ENCODE measurements around the gene PADI4. TPM values are rescaled to one million over a fixed set of nuclear protein-coding genes. Genes with fewer than 3 reads are reported as not detected.

Gene PADI4
- total RNA-seq, 2 donors from 2014 or later, result not detected

DNA sequence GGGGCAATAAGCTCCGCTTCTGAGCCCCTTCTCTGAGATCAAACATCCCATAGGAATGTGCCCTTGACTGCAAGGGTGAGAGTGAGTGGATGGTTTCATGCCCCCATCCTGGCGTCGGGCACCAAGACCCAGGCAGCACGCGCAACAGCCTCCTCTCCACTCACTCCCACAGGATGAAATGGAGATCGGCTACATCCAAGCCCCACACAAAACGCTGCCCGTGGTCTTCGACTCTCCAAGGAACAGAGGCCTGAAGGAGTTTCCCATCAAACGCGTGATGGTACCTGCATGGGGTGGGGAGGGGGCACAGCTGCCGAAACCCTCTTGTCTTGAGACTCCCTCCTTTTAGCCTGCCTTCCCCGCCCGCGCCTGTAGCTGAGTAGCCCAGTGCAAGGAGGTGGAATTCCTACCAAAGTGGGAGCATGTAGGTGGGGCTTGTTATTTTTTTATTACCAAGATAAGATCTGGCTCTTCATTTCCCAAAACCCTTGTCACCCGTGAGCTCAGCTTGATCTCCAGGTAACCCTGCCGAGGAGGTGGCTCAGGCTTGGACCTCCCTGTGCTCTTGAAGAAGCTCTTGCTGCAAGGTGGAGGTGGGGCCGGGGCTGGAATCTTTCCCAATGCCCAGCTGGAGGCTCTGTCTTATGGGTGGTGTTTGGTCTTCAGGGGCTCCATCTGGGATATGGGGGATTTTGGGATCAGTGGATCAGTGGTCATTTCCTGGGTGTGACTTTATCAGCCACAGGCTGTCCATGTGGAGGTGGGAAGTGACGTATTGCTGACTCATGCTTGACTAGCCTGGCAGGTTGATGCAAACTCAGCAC is 40.0 kb downstream of the PADI4 start:
- H3K27ac ChIP-seq, result no peak overlapping the region
- no peaks in the 10 kb centered on the region for H3K4me1 ChIP-seq
- ATAC-seq (no peak), DNase-seq (no peak)
- no peaks in the 10 kb centered on the region for H3K27me3 ChIP-seq
- 60 to 66% methylated on average over 14 to 19 of the region's 19 CpGs for WGBS, 2 donors
- no peak for TF ChIP-seq POLR2A (IDR thresholded peaks at IDR 0.05)
- TF ChIP-seq, protein P1, sequence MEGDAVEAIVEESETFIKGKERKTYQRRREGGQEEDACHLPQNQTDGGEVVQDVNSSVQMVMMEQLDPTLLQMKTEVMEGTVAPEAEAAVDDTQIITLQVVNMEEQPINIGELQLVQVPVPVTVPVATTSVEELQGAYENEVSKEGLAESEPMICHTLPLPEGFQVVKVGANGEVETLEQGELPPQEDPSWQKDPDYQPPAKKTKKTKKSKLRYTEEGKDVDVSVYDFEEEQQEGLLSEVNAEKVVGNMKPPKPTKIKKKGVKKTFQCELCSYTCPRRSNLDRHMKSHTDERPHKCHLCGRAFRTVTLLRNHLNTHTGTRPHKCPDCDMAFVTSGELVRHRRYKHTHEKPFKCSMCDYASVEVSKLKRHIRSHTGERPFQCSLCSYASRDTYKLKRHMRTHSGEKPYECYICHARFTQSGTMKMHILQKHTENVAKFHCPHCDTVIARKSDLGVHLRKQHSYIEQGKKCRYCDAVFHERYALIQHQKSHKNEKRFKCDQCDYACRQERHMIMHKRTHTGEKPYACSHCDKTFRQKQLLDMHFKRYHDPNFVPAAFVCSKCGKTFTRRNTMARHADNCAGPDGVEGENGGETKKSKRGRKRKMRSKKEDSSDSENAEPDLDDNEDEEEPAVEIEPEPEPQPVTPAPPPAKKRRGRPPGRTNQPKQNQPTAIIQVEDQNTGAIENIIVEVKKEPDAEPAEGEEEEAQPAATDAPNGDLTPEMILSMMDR (IDR thresholded peaks at IDR 0.05), result no peak
- H3K36me3 ChIP-seq (replicated peaks in 1 of 2; ENCODE audit: insufficient read depth in 1 of 2, low read depth in 2 of 2), result no peaks in the 10 kb centered on the region
- H3K9me3 ChIP-seq, result no peaks in the 10 kb centered on the region
- intact Hi-C loops (cut with DNase I), result no loop called here
- H3K4me3 ChIP-seq, result no peak overlapping the region

DNA sequence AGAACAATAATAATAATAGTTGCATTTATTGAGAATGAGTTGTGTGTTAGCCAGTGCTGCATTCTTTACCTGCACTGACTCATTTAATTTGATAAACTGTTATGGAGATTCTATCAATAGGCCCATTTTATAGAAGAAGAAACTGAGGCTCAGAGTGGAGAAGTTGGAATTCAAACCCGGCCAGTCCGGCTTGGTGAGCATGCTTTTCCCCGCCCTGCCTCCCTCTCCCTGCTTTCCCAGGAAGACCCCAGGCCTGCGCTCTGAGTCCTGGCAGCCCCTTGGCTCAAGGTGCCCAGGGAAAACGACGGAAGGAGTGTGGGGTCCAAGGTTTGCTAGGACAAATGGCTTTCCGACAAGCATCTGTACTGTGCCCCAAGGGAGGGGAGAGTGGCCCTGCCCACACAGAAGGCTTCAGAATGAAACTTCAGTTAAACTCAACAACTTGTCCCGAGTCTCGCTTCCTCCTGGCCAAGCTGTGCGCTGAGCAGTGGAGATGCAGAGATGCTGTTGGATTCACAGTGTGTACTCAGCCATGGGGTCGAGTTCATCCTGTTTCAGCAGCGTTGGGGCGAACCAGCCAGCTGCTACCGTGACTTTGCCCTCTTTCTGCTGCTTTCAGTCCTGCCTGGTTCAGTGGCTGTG is 40.7 kb downstream of the PADI4 start:
- Histone ChIP-seq H3K4me3 (no peak overlapping the region), H3K27me3 (no peaks in the 10 kb centered on the region), H3K4me1 (no peaks in the 10 kb centered on the region), H3K36me3 (replicated peaks in 1 of 2; ENCODE audit: insufficient read depth in 1 of 2, low read depth in 2 of 2) (no peaks in the 10 kb centered on the region), H3K9me3 (no peaks in the 10 kb centered on the region), H3K27ac (no peak overlapping the region)
- no peak for TF ChIP-seq POLR2A (IDR thresholded peaks at IDR 0.05)
- TF ChIP-seq, protein P1 (IDR thresholded peaks at IDR 0.05), result no peak
- intact Hi-C loops (cut with DNase I), result no loop called here
- DNase-seq (no peak), ATAC-seq (no peak)
- WGBS, 2 donors, result 54 to 74% methylated on average over 11 to 14 of the region's 14 CpGs

DNA sequence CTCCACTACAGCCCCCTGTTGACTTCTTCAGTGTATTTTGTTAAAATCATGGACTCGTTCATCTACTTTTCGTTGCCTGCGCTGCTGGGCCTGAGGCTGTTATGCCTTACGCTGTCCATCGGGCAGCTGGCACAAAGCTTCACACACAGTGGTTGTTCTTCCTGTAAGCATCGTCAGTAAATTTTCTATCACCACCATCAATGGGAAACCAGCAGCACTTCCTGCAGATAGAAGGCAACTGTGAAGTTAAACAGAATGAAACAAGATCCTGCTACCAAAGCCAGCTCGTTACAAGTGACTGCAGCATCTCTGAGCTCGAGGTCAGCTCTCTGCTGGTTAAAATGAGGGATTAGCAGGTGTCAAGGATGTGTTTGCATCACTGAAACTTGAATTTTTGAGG is 42.1 kb downstream of the PADI4 start:
- no peak for DNase-seq
- no peaks in the 10 kb centered on the region for H3K4me1 ChIP-seq
- H3K4me3 ChIP-seq, result no peak overlapping the region
- ATAC-seq, result no peak
- no peaks in the 10 kb centered on the region for H3K36me3 ChIP-seq (replicated peaks in 1 of 2; ENCODE audit: insufficient read depth in 1 of 2, low read depth in 2 of 2)
- TF ChIP-seq POLR2A (IDR thresholded peaks at IDR 0.05), result no peak
- H3K9me3 ChIP-seq, result no peaks in the 10 kb centered on the region
- WGBS, 2 donors, result 67% methylated on average over 8 of the region's 8 CpGs; no CpG with 5 or more reads in 1 of the 2 donors
- intact Hi-C loops (cut with DNase I), result no loop called here
- no peaks in the 10 kb centered on the region for H3K27me3 ChIP-seq
- H3K27ac ChIP-seq, result no peak overlapping the region

DNA sequence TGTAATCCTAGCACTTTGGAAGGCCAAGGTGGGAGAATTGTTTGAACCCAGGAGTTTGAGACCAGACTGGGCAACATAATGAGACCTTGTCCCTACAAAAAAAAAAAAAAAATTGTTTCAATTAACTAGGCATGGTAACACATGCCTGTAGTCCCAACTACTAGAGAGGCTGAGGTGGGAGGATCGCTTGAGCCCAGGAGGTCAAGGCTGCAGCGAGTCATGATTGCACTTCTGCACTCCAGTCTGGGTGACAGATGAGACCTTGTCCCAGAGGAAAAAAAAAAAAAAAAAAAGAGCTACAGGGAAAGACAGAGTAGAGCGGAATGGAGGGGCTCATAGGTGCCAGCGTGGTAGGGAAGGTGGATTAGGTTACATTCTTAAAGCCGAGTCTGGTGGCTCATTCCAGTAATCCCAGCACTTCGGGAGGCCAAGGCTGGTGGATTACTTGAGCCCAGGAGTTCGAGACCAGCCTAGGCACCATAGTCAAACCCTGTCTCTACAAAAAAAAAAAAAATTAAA is 43.0 kb downstream of the PADI4 start:
- no peak overlapping the region for H3K27ac ChIP-seq
- H3K9me3 ChIP-seq, result no peaks in the 10 kb centered on the region
- TF ChIP-seq, protein P1 (IDR thresholded peaks at IDR 0.05), result no peak
- intact Hi-C loops (cut with DNase I), result no loop called here
- H3K4me1 ChIP-seq, result no peaks in the 10 kb centered on the region
- no peak overlapping the region for H3K4me3 ChIP-seq
- ATAC-seq, result no peak
- WGBS, 2 donors, result 63 to 77% methylated on average over 5 to 7 of the region's 7 CpGs
- no peaks in the 10 kb centered on the region for H3K36me3 ChIP-seq (replicated peaks in 1 of 2; ENCODE audit: insufficient read depth in 1 of 2, low read depth in 2 of 2)
- no peak for DNase-seq
- H3K27me3 ChIP-seq, result no peaks in the 10 kb centered on the region

DNA sequence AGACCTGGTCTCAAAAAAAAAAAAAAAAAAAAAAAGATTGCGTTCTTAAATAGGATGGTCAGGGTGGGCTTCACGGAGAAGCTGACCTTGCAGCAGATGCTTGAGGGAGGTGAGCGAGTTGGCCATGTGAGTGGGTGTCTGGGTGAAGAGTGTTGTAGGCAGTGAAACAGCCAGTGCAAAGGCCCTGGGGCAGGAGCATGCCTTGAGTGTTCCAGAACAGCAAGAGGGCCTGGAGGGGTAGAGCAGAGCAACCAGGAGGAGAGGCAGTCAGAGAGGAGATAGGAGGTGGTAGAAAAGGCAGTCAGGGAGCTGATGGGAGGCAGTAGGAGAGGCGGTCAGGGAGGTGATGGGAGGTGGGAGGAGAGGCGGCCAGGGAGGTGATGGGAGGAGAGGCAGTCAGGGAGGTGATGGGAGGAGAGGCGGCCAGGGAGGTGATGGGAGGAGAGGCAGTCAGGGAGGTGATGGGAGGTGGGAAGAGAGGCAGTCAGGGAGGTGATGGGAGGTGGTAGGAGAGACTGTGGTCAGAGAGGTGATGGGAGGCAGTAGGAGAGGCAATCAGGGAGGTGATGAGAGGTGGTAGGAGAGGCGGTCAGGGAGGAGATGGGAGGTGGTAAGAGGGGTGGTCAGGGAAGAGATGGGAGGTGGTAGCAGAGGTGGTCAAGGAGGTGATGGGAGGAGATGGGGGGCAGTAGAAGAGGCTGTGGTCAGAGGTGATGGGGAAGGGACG is 43.8 kb downstream of the PADI4 start:
- ATAC-seq (no peak), DNase-seq (no peak)
- intact Hi-C loops (cut with DNase I), result no loop called here
- Histone ChIP-seq H3K9me3 (no peaks in the 10 kb centered on the region), H3K27me3 (no peaks in the 10 kb centered on the region), H3K36me3 (replicated peaks in 1 of 2; ENCODE audit: insufficient read depth in 1 of 2, low read depth in 2 of 2) (no peaks in the 10 kb centered on the region), H3K27ac (no peak overlapping the region), H3K4me3 (no peak overlapping the region), H3K4me1 (no peaks in the 10 kb centered on the region)
- no peak for TF ChIP-seq POLR2A (IDR thresholded peaks at IDR 0.05)
- TF ChIP-seq, protein P1 (IDR thresholded peaks at IDR 0.05), result no peak
- WGBS, 2 donors, result 59 to 65% methylated on average over 8 of the region's 8 CpGs
